NCI-H345 treated with DMSO at 0.1 percent for 48 hours (cell line): ENCODE measurements around the gene NBPF3.
"Not testable (repeated sequence)": the region's sequence is repeated elsewhere in the genome, so short reads cannot be mapped to it uniquely, and the experiment has no call there.

Source experiments
- DNase-seq: peaks from one replicate; lab custom pipeline; 2025; ENCODE audit not compliant: unreplicated experiment; lab: John Stamatoyannopoulos, UW

Gene NBPF3

DNA sequence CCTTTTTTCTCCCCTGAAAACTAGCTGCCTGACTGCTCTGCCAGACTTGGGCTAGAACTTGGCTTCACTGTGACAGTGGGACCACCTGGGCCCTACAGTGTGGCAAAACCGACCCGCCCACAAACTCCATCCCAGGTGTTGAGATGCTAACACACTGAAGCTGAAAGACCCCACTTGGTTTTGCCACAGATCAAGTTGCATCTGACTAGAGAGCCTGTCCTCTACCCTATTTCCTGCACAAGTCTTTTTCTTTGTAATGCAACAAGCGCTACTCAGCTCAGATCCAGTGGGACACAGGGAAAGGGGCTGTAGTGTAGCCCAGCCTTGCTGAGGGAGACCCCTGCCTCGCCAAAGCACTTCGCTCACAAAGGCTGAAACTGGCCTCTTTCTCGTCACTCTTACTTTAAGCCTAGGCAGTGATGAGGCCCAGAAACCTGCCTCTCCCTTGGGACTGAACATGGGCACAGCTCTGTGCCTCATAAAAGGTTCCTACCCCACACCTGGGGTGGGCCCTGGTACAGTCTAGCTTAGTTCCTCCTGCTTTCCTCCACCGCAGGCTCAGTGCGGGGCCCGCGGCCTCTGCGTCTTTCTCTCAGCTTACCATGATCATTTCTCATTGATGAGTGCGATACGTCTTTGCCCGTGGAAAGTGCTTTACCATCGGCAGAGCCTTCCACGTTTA, 79.0 kb downstream of the NBPF3 start:
- DNase-seq = no peak

DNA sequence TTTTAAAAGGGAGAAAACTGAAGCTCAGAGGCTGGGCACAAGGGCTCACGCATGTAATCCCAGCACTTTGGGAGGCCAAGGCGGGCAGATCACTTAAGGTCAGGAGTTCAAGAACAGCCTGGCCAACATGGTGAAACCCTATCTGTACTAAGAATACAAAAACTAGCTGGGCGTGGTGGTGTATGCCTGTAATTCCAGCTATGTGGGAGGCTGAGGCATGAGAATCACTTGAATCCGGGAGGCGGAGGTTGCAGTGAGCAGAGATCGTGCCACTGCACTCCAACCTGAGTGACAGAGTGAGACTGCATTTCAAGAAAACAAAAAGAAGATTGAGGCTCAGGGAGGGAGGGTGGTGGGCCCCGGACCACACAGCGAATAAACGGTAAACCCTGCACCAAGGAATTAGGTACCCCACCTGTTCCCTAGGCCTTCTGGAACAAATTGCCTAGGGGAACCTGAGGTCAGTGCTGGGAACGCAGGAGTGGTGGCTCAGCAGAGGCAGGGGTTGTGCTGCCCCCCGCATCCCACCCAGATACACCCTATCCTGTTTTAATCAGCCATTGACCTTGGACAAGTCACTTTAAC, 79.6 kb downstream of the NBPF3 start:
- not testable (repeated sequence) for DNase-seq

DNA sequence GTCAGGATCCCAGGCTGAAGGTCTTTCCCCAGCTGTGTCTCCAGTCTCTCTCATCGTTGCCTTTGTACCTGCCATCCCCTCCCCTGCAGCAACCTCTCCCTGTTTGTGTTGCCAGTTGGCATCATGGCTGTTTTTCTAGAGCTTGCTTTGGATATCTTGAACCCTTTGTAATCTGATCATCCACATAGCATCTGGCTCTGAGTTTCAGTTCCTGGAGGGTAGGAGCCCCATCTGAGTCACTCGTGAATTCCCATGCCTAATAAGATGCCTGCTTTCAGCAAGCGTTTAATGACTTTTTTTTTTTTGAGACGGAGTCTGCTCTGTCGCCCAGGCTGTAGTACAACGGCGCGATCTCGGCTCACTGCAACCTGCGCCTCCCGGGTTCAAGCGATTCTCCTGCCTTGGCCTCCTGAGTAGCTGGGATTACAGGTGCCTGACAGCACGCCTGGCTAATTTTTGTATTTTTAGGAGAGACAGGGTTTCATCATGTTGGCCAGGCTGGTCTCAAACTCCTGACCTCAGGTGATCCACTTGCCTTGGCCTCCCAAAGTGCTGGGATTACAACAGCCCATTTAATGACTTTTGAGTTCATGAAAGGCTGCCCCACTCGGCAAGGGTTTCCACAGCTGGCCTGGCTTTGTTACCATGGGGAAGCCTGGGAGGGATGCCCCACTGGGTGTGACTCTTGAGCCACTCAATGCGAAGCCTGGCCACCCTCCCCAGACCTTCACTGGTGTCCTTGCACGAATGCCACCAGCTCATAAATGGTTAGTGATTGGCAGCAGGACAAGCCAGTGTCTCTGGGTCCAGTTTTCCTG, 81.2 kb downstream of the NBPF3 start:
- no peak for DNase-seq

DNA sequence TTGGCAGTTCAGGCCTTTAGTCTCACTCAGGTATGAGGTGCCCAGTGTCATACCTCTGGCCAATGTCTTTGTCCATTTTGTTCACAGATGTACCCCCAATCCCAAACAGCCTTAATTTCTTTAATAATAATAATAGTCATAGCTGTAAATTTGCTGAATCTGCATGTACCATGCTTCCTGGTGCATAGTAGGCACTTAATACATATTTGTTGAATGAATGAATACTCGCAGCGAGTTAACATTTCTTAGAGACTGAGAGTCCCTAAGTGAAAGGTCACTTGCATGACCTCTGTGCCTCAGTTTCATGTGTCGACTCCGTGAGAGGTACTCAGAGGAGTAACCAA, 81.8 kb downstream of the NBPF3 start:
- DNase-seq = no peak

DNA sequence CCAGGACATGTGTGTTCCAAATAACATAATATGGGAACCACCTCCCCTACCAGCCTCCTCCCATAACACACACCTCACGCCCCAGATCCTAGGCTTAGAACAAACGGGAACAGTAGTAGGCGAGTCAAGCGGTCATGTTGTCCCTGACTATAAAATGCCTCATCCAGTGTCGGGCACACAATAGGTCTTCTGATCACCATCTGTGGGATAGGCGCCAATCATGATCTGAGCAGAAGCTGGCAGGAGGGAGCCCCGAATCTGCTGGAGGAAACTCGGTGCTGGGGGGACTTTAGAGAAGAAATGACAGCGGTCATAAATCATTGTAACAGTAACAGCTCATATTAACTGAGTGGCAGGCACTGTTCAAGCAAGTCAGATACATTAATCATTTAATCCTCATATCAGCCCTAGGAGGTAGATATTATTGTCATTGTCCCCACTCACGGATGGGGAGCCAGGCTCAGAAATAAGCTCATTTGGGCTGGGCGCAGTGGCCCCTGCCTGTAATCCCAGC, 82.6 kb downstream of the NBPF3 start:
- DNase-seq = no peak

DNA sequence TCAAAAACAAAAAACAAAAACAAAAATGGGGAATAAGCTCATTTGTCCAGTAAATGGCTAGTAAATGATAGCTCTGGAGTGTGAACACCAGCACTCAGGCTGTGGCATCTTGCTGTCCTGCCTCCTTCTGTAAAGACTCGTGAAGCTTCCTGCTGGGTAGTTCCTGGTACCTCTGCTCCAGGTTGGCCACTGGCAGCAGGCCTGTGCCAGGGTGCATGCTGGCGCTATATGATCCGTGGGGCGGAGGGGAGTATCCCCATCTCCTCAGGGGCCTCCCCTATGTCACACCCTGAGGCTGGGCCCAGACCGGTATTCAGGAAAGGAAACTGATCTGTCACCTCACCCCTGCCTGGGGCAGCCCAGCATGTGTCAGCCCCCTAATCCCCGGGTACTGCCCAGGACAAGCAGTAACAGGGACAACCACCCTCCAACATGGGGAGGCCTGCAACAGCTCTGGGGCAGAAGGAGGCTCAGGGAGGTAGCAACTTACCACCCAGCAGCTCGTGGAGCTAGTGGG, 83.4 kb downstream of the NBPF3 start:
- no peak for DNase-seq

DNA sequence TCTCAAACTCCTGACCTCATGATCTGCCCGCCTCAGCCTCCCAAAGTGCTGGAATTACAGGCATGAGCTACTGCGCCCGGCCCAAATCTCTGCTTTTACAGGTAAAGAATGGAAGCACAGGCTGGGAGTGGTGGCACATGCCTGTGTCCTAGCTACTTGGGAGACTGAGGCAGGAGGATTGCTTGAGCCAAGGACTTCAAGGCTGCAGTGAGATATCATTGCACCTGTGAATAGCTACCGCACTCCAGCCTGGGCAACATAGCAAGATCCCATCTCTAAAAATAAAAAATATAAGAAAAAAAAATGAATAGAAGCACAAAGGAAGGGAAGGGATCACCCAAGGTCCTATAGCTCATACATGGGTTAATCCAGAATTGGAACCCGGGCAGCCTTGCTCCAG, 84.3 kb downstream of the NBPF3 start:
- DNase-seq = no peak

DNA sequence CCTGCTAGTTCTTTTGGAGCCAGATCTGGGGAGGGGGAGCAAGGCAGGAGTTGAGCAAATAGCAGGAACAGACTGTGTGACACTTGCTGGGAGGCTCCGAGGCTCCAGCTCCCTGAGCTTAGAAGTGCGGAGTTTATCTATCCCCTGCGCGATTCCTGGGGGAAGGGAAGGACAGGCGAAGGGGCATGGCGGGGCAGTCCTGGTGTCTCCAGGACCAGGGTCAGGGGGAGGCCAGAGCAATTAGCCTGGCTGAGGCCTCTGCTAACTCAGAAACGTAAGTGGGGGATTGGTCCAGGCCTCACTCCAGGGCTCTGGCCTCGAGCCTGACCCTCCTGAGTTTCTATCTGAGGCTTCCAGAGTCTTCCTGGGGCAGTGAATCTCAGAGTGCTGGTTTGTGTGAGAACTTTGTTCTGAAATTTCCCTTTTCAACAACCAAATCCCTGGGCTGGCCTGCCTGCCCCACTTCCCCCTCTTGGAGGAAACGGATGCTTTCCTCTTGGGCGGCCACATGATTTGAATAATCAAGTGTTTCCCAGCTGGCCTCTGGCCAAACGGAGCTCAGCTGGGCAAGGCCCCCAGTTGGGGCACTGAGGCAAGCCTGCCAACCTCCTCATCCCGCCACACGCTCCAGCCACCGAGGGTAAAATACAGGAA, 84.9 kb downstream of the NBPF3 start:
- DNase-seq = no peak

DNA sequence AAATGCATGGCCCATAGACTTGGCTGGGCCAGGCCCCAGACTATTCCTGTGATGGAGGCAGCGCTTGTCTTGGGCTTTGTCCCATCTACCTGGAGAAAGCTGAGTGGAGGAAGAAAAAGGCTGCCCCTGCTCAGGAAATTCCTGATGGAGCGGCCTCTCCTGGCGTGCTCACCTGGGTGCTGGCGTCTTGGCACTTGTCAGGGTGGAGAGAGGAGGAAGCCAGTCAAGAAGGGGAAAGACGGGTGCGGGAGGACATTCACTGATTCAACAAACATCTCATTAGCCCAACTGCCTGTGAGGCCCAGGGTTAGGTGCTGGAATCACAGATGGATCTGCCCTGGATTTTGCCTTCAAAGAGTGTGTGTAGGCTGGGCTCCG, 85.4 kb downstream of the NBPF3 start:
- no peak for DNase-seq

DNA sequence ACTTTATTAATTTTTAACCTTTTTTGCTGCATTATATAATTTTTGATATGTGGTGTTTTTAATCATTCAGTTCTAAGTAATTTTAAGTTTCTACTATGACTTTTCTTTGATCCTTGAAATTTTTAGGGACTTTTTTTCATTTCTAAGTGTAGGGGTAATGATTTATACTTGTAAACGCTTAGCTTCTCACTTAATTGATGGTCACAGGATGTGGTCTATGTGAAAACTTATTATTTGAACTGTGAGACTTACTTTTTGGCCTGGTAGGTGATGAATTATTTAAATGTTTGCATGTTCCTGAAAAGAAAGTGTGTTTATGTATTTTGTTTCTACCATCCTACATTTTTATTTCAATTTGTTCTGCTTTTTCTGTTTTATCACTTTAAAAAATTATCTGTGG, 86.5 kb downstream of the NBPF3 start:
- DNase-seq = no peak

DNA sequence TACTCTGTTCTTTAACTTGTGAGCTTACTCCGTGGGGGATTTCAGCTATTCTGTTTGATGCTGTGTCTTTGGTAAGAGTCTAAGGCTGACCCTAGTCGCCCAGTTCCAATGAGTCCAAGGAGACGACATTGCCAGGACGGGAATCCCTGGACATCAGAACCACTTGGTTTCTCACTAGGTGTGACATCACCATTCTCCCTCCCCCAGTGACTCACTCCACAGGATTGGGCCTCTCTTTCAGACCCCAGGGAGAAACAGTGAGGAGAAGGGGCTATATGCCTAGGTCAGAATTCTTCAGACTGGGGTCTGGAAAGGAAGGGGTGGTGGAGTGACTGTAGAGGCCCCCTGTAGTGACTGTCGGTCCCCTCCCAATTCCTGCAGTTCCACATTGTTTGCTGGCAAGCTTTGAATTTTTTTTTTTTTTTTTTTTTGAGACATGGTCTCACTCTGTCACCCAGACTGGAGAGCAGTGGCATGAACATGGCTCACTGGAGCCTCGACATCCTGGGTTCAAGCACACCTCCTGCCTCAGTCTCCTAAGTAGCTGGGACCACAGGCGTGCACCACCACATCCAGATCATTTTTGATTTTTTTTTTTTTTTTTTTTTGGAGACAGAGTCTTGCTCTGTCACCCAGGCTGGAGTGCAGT, 90.6 kb downstream of the NBPF3 start:
- no peak for DNase-seq

DNA sequence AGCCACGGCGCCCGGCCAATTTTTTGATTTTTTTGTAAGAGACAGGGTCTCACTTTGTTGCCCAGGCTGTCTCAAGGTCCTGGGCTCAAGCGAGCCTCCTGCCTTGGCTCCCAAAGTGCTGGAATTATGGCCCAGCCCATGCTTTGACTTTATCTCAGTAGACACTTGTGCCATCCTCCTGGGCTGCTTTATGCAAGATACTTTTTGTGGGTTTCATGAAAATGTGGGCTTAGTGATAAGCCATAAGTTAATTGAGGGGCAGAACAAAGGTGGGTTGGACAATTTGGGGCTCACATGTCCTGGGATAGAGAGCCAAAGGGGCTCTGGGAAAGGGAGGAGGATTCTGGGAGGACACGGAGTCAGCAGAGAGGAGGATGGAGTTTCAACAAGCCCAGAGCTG, 91.3 kb downstream of the NBPF3 start:
- DNase-seq = no peak

DNA sequence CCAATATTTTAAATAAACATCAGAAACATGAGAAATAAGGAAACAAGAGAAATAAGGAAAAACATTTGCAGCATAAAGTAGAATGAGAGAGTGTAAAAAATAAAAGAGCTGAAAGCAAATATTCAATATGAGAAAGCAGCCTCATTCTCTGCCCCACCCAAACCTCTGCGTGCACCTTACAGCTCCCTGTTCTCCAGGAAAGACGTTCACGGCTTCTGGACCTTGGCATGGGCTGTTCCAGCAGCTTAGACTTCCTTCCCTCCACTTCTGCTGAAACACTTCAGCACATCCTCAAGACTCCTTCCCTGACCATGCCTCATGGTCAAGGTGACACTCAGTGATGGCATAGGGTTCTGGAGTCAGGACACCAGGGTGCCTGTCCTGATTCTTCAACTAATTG, 92.6 kb downstream of the NBPF3 start:
- no peak for DNase-seq

DNA sequence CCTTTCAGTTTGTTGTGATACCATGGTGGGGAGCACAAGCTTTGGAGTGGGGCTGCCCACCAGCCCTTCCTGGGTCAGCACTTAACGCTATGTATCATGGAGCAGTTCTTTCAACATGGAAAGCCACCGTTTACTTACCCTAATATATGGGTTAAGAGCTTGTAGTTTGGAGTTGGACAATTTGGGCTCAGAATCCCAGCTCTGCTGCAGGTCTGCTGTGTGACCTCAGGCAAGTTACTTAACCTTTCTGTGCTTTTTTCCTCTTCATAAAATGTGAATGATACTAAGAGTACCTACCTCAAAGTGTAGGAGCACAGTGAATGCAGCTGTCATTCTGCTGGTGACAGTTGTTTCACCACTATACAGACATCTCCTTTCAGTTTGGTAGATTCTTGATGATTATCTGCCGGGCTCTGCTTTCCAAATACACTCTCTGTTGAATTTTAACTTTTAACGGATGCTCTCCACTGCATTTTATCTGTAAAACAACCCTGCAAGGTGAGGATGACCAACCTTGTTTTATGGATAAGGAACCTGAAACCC, 93.1 kb downstream of the NBPF3 start:
- DNase-seq = no peak

DNA sequence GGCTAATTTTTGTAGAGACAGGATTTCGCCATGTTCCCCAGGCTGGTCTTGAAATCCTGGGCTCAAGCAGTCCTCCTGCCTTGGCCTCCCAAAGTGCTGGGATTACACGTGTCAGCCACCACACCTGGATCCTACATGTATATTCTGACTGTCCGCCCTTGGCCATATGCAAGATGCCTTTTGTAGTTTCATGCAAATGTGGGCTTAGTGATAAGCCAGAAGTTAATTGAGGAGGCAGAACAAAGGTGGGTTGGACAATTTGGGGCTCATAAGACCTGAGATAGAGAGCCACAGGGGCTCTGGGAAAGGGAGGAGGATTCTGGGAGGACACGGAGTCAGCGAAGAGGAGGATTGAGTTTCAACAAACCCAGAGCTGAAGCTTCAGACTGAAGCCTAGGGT, 94.2 kb downstream of the NBPF3 start:
- DNase-seq = no peak
